GM19438 (cell line): ENCODE measurements around the gene GNAO1.

Experiments used
- ATAC-seq: cut with Tn5 transposase; IDR thresholded peaks from one replicate; pipeline ENCODE4 v1.9.1; 2021; ENCODE audit warnings: low read depth; ENCODE audit not compliant: unreplicated experiment

GNAO1 gene

GRCh38 chr16:56191156-56191815 lies at the start of gene GNAO1:
TSS of gene GNAO1 (plus strand) at chr16:56191489. CDS start at chr16:56192236, 747 bp downstream.
- peak; percentile 64 for ATAC-seq

DNA sequence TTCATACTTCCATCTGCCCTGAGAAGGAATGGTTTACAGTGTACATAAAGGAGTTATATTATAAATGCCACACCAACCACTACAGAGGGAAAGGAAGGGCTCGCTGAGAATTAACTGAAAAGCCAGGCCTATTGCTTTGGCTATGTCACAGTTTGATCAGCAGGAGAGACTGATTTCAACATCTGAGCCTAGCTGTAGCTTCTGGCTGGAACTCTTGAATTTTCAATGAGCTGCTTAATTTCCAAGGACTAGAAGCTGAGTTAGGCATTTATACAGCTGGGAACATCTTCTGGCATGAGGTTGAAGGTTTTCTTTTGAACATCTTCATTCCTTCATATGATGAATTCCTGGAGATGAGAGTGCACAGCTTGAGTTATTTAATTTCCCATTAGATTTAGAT lies 47.6 kb upstream of the GNAO1 start:
- no peak for ATAC-seq

DNA sequence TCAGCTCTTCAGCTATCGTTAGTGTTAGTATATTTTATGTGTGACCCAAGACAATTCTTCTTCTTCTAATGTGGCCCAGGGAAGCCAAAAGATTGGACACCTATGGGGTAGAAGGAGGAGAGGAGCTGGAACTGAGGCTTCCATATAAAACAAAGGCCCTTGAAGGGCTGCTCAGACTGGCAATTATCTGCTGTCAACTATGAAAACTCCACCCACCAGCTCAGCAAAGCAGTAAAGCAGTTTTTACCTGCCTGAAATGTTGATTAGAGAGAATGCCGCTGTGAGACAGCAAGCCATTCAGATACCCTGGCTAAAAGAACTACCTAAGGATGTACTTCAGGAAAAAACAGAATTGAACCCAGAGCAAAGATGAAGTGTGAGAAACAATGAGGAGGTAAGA lies 45.9 kb upstream of the GNAO1 start:
- ATAC-seq, result no peak

DNA sequence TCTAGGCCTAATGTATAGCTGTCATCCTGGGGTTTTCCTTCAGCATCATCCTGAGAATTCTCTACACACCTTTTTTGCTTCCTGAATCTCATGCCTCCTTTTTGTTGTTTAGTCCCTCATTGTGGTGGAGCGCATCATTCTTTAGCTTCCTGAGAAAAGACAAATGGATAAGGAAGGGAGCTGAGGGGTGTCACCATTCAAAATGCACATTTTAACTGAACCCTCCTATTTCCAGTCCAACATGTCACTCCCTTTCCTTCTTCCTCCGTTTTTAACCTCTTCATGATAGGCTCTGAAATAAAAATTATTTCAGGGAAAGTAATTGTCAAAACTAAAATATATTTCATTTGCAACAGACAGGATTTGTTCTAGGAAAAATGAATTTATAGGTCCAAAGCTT lies 39.7 kb upstream of the GNAO1 start:
- no peak for ATAC-seq

GRCh38 chr16:56161658-56162057 lies 29.6 kb upstream of the GNAO1 start:
- no peak for ATAC-seq

DNA sequence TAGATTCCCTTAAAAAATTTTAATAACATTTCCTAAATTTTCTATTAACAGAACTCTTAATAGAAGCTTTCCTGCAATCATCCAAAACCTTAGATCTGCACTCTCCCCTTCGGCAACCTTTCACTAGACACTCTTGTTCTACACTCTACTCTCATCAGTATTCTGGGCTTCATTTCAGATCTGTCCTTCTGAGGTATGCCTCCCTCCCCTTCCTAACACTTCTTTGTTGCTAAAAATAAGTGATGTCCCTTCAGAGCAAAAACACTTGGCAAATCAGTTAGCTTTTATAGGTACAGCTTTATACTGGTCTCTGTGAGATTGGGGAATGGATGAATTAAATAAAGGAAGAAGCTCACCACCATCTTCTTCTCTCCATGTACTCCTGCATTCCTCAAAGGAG lies 28.2 kb upstream of the GNAO1 start:
- ATAC-seq, result no peak

GRCh38 chr16:56163938-56164337 lies 27.4 kb upstream of the GNAO1 start:
- no peak for ATAC-seq

DNA sequence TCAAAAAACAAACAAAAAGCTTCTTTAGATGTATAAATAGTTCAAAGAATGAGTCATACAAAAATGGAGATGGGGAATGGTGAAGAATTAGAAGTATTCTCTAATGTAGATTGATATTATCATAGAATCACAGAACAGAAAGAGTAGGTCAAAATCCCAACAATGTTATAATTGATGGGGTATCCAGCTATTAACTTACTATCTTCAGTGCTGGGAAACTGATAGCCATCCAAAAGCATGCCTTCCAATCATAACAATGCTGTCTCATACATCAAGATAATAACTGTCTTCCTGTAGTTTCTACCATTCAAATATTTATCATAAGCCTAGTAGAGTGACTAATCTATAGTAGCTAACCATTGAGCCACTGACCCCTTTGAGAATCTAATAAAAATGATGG lies 26.7 kb upstream of the GNAO1 start:
- ATAC-seq, result no peak

- ATAC-seq, result no peak
Measured at GRCh38 chr16:56174411-56174810, 16.9 kb upstream of the GNAO1 start.

DNA sequence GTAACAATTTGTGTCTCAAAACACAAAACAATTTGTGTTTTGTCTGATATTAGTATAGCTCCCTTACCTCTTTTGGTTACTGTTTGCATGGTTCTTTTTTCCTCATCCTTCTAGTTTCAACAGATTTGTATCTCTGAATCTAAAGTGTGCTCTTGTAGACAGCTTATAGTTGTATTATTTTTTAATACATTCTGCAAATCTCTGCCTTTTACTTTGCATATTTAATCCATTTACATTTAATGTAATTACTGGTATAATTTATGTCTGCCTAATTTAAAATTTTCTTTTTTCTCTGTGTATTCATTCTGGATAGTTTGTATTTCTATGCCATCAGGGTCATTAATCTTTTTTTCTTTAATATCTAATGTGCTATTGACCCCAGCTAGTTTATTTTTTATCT lies 9.9 kb upstream of the GNAO1 start:
- ATAC-seq, result no peak

DNA sequence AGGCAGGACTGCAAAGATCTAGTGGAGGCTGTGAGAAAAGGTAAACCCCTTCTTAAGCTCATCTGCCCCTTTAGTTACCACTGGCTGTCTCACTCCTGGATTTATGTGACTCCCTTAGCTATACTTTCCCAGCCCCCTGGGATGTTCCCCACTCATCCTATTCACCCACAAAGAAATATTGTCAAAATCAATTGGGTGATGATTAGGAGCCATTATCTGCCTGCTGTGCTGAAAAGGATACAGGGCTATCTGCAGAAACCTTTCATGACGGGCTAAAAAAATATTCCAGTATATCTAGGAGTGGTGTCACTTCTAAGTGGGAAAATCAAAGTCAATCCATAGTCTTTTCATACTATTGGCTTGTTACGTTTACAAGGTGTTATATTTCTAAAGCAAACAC lies 8.0 kb upstream of the GNAO1 start:
- no peak for ATAC-seq

GRCh38 chr16:56190048-56190676 lies 1.1 kb upstream of the GNAO1 start:
- no peak for ATAC-seq

- ATAC-seq, result peak; percentile 22
Measured at GRCh38 chr16:56190677-56191155, 573 bp upstream of the GNAO1 start.

DNA sequence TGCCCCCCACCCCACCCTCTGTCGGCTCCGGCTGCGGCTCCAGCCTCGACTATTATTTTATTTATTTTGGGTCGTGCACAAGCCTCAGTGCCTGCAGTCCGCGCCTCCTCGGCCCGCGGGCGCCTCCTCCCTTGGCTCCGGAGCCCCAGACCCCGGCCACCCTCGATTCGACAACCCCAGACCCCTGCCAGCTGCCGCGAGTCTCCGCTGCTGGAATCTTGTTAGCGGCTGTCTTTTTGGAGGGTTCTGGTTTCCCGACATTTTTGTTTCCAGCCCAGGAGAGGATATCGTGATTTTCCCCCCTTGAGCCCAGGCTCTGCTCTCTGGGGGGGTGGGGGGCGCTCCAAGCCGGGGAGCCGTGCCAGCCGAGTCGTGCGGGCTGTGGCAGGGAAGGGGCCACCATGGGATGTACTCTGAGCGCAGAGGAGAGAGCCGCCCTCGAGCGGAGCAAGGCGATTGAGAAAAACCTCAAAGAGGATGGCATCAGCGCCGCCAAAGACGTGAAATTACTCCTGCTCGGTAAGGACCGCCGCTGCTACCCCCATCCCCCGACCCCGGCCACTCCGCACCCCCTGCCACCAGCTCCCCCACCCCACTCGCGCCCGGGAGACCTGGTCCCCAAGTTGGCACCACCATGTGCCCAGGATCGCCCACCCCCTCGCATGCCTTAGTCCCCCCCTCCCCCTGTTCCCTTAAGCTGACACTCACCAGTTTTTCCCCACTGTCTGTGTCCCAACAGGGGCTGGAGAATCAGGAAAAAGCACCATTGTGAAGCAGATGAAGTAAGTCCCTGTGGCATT lies 746 bp downstream of the GNAO1 start:
- no peak for ATAC-seq

DNA sequence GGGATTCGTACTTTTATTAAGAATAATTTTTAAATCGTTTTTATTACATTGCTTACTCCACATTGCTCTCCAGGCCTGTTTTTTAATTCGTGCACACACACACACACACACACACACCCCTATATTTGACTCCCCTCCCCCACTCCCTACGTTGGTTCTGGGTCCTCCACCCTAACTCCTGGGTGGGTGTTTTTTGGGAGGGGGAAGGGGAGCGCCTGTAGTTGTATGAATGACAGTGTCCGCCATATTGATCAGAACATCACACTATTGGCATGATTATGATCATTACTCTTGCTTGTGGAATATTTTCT lies 1.3 kb downstream of the GNAO1 start:
- no peak for ATAC-seq

DNA sequence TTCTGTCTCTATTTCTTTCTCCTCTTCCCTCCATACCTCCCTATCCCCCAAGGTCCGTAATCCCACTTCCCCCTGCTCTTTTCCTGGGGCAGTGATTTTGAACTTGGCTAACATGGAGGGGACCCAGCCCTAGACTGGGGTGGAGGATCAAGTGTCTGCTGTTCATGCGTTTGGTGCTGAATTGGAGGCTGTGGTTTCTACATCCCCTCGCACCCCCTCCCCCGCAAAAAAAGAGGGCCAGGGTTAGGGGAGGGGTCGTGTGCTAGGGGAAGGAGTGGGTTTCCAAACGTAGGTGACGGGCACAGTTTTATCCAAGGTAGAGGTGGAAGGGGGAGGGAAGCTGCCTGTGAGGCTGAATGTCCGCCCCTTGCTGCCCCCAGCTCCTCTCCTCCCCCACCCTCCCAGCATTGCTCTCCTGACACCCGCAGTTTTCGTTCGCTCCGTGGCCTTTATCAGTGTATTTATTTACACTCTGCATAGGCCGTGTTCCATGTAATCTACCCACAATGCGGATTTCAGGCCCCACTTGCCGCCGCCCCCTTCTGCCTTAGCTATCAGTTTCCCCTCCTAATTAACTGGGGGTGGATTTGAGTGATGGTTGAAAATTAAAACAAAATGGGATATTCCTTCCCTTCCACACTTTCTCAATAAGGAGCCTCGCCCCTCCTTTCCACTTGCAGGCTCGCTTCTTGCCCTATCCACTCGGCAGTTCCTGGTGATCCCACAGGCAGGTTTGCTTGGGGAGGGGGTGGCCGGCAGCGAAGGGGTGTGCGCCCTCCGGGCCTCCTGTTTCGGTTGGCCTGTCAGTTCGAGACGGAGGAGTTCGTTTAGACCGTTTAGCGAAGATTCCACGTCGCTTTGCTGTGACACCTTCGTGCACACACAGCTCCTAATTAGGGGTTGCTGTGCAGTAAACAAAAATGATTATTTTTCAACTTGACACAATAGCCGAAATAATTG lies 2.0 kb downstream of the GNAO1 start:
- ATAC-seq, result no peak

GRCh38 chr16:56193951-56194726 lies 2.9 kb downstream of the GNAO1 start:
- ATAC-seq, result no peak

DNA sequence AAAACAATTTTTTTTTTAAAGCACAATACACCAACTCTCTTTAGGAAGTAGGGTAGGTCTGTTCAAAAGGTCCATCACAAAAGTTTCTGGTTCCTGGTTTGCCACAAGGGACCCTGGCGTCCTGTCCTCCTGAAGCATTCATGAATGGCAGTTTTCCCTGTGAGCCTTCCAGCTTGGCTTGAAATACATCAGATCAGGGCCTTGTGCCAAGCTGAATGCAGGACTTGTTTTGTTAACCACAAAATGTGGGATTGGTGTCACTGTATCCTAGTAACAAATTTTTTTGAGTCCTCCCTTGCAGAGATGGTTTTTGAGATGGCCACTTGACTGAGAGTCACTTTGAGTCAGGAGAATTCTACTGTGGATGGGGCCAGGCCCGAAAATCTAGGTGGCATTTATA lies 3.9 kb downstream of the GNAO1 start:
- no peak for ATAC-seq

GRCh38 chr16:56196381-56196780 lies 5.1 kb downstream of the GNAO1 start:
- no peak for ATAC-seq
